NCI-H2227 (cell line): ENCODE data around the gene HDAC4.

Experiments used
- DNase-seq: peaks from one replicate; lab custom pipeline; 2025; ENCODE audit not compliant: unreplicated experiment; lab: John Stamatoyannopoulos, UW

Gene HDAC4

GRCh38 chr2:239329972-239330572 is 70.7 kb downstream of the HDAC4 start:
- DNase-seq, result no peak

- no peak for DNase-seq
These were observed 71.4 kb downstream of the HDAC4 start for GRCh38 chr2:239329284-239329971.

GRCh38 chr2:239328351-239329191 is 72.2 kb downstream of the HDAC4 start:
- DNase-seq, result no peak

- no peak for DNase-seq
These were observed 73.1 kb downstream of the HDAC4 start for GRCh38 chr2:239327536-239328350.

GRCh38 chr2:239326831-239327535 is 73.8 kb downstream of the HDAC4 start:
- DNase-seq, result no peak

GRCh38 chr2:239324456-239324855 is 76.4 kb downstream of the HDAC4 start:
- DNase-seq, result no peak

GRCh38 chr2:239323447-239323846 is 77.4 kb downstream of the HDAC4 start:
- no peak for DNase-seq

GRCh38 chr2:239322416-239323086 is 78.3 kb downstream of the HDAC4 start:
- DNase-seq, result no peak

- no peak for DNase-seq
These were observed 79.0 kb downstream of the HDAC4 start for GRCh38 chr2:239321596-239322415.

GRCh38 chr2:239318790-239319661 is 81.8 kb downstream of the HDAC4 start:
- no peak for DNase-seq

- no peak for DNase-seq
These were observed 82.6 kb downstream of the HDAC4 start for GRCh38 chr2:239318151-239318611.

GRCh38 chr2:239316562-239317465 is 84.0 kb downstream of the HDAC4 start:
- no peak for DNase-seq

GRCh38 chr2:239315308-239315707 is 85.5 kb downstream of the HDAC4 start:
- no peak for DNase-seq

GRCh38 chr2:239313776-239314175 is 87.0 kb downstream of the HDAC4 start:
- DNase-seq, result no peak

GRCh38 chr2:239312741-239313667 is 87.8 kb downstream of the HDAC4 start:
- no peak for DNase-seq

GRCh38 chr2:239312081-239312511 is 88.7 kb downstream of the HDAC4 start:
- no peak for DNase-seq
